AG09319 (cell line): ENCODE measurements around the gene FUT3.

Experiments used
- DNase-seq: peaks from one replicate; pipeline ENCODE4 v3.0.0-alpha.2; 2010; ENCODE audit warnings: low read depth; ENCODE audit errors: extremely low read depth
- CTCF ChIP-seq: IDR thresholded peaks from 2 replicates; pipeline ENCODE4 v1.5.1; 2011; ENCODE audit warnings: low read depth, mild to moderate bottlenecking, inconsistent platforms, low read length, moderate library complexity

FUT3 gene

GRCh38 chr19:5828661-5829566, 22.3 kb downstream of the FUT3 start:
- no peak for TF ChIP-seq CTCF
- no peak for DNase-seq

GRCh38 chr19:5827891-5828660, 23.2 kb downstream of the FUT3 start:
- no peak for TF ChIP-seq CTCF
- DNase-seq: peak; percentile 73

- no peak for TF ChIP-seq CTCF
- DNase-seq: no peak
These were observed 23.8 kb downstream of the FUT3 start for GRCh38 chr19:5827342-5827890.

- DNase-seq: no peak
These were observed 24.5 kb downstream of the FUT3 start for GRCh38 chr19:5826531-5827341.

GRCh38 chr19:5825178-5825577, 26.1 kb downstream of the FUT3 start:
- no peak for DNase-seq
- TF ChIP-seq CTCF: no peak

More at GRCh38 chr19:5826531-5827341, 24.5 kb downstream of the FUT3 start:
- no peak; the same call in 1 of the 2 replicates for TF ChIP-seq CTCF

GRCh38 chr19:5824751-5825150, 26.5 kb downstream of the FUT3 start:
- TF ChIP-seq CTCF: no peak
- no peak for DNase-seq
